Measurements from ENCODE around the gene POGLUT3. TPM values are rescaled to one million over a fixed set of nuclear protein-coding genes. Genes with fewer than 3 reads are reported as not detected.

The POGLUT3 gene
- total and polyA plus RNA-seq, 2 of the 4 experiments (the other 2 are of a cell fraction) = 31.7 to 34.8 TPM

DNA sequence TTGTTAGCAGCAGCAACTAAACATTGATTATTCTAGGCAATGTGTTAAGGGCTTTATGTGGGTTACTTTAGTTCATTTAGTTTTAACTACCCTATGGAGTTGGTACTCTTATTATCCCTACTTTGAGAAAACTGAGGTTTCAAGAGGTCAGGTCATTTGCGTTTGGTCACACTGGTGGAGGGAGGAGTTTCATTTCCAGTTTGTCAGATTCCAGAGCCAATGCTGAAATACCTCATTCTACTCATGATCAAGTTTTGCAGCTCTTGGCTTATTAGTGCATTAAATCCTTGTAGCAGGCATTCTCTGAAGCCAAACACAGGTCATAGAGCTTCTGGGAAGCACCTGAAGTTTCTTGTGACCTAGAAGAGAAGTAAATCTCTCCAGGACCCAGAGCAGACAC, 24.1 kb upstream of the POGLUT3 start:
- WGBS, 2 experiments (ENCODE audit: extremely low coverage in 2 of 2, insufficient read length in 1 of 2) = no CpG with 5 or more reads among the region's 1 CpG

More for the DNA sequence above, 24.1 kb upstream of the POGLUT3 start:
- H3K23ac ChIP-seq (ENCODE audit: low read depth, low read length) = no peak overlapping the region
- H3K36me3 ChIP-seq (ENCODE audit: control insufficient read depth, insufficient read depth, low read length) = no peaks in the 10 kb centered on the region
- DNase-seq (no peak), ATAC-seq (ENCODE audit: low read depth) (no peak)
- H2AK5ac ChIP-seq (ENCODE audit: low read depth, low read length) = no peak overlapping the region
- no peak overlapping the region for H3K56ac ChIP-seq (ENCODE audit: extremely low read depth, insufficient read depth, low read length)
- H4K91ac ChIP-seq (ENCODE audit: insufficient read depth, low read depth, low read length) = no peak overlapping the region
- no peaks in the 10 kb centered on the region for H4K20me1 ChIP-seq (ENCODE audit: insufficient read depth, low read length)
- H3K4me1 ChIP-seq (ENCODE audit: control insufficient read depth, insufficient read depth, low read length) = no peaks in the 10 kb centered on the region
- no peak overlapping the region for H4K5ac ChIP-seq (ENCODE audit: low read depth, low read length)
- no peak overlapping the region for H3K4me3 ChIP-seq (ENCODE audit: insufficient read depth, low read depth, low read length)
- H3K79me1 ChIP-seq (ENCODE audit: low read depth in 1 of 2, low read length in 2 of 2) = no peaks in the 10 kb centered on the region
- no peak overlapping the region for H4K8ac ChIP-seq (ENCODE audit: low read depth in 2 of 2, low read length in 2 of 2)
- H3K27me3 ChIP-seq (ENCODE audit: control insufficient read depth, insufficient read depth, low read length) = no peaks in the 10 kb centered on the region
- no peak overlapping the region for H2AK9ac ChIP-seq (replicated peaks; ENCODE audit: low read depth, low read length, poor library complexity)
- H3K9me1 ChIP-seq (ENCODE audit: insufficient read depth, low read length) = no peaks in the 10 kb centered on the region
- H2AFZ ChIP-seq (replicated peaks; ENCODE audit: low read length, poor library complexity) = no peak overlapping the region
- no peak overlapping the region for H3K14ac ChIP-seq (replicated peaks; ENCODE audit: low read depth, low read length)
- no peak overlapping the region for H3K4me2 ChIP-seq (ENCODE audit: low read depth, low read length)
- POLR2A ChIA-PET (ENCODE audit: unreplicated experiment) = no interaction called here
- H3K18ac ChIP-seq (ENCODE audit: low read depth, low read length) = no peak overlapping the region
- no peak overlapping the region for H3K27ac ChIP-seq (ENCODE audit: insufficient read depth, low read length)
- intact Hi-C loops (cut with micrococcal nuclease) (no loop called here), dilution Hi-C loops (cut with HindIII; ENCODE audit: low sequenced_read_pairs, unreplicated experiment) (no loop called here), in situ Hi-C loops (cut with MboI; ENCODE audit: low sequenced_read_pairs) (no loop called here)
- H3K9me3 ChIP-seq (ENCODE audit: control insufficient read depth, insufficient read depth, low read length) = no peaks in the 10 kb centered on the region
- no peak overlapping the region for H3K9ac ChIP-seq (ENCODE audit: low read depth, low read length)
- TF ChIP-seq RFX5 (IDR thresholded peaks at IDR 0.05; ENCODE audit: low read depth, low read length) (no peak), CHD1 (IDR thresholded peaks at IDR 0.05; ENCODE audit: low read depth, low read length) (no peak), RAD21 (IDR thresholded peaks at IDR 0.05; ENCODE audit: low read length) (no peak), NFE2L2 (IDR thresholded peaks at IDR 0.05; ENCODE audit: low read depth, low read length) (no peak), CEBPB (IDR thresholded peaks at IDR 0.05; ENCODE audit: low read depth, low read length) (no peak), FOS (IDR thresholded peaks at IDR 0.05; ENCODE audit: low read depth, low read length) (no peak), MAFK (IDR thresholded peaks at IDR 0.05; ENCODE audit: low read depth, low read length) (no peak)
- TF ChIP-seq, protein P1, sequence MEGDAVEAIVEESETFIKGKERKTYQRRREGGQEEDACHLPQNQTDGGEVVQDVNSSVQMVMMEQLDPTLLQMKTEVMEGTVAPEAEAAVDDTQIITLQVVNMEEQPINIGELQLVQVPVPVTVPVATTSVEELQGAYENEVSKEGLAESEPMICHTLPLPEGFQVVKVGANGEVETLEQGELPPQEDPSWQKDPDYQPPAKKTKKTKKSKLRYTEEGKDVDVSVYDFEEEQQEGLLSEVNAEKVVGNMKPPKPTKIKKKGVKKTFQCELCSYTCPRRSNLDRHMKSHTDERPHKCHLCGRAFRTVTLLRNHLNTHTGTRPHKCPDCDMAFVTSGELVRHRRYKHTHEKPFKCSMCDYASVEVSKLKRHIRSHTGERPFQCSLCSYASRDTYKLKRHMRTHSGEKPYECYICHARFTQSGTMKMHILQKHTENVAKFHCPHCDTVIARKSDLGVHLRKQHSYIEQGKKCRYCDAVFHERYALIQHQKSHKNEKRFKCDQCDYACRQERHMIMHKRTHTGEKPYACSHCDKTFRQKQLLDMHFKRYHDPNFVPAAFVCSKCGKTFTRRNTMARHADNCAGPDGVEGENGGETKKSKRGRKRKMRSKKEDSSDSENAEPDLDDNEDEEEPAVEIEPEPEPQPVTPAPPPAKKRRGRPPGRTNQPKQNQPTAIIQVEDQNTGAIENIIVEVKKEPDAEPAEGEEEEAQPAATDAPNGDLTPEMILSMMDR (conservative IDR thresholded peaks at IDR 0.05; ENCODE audit: low read depth, low read length) = no peak
- H2BK5ac ChIP-seq (ENCODE audit: low read depth, low read length, poor library complexity, severe bottlenecking) = no peak overlapping the region
- no peak overlapping the region for H3K4ac ChIP-seq (ENCODE audit: low read depth, low read length)
- H2BK15ac ChIP-seq (ENCODE audit: low read depth, low read length) = no peak overlapping the region
- H2BK120ac ChIP-seq (ENCODE audit: low read depth, low read length) = no peak overlapping the region
- CTCF ChIA-PET = no interaction called here
- no peak overlapping the region for H2BK20ac ChIP-seq (ENCODE audit: low read depth, low read length)
- no TSS peak for BruUV-seq (replicated peaks)

All from IMR-90 (cell line).